H1 (cell line): ENCODE data around the gene IL32. TPM values are rescaled to one million over a fixed set of nuclear protein-coding genes. Genes with fewer than 3 reads are reported as not detected.

Source experiments
- CTCF ChIA-PET: fragments of 300-600 bp; sonication (Branson Sonifier 250); formaldehyde crosslinking; loops from one replicate; lab custom pipeline; 2021; ENCODE audit not compliant: partially characterized antibody; lab: Charles Lee
- POLR2A ChIA-PET: fragments of 300-600 bp; sonication (Branson Sonifier 250); formaldehyde crosslinking; loops from one replicate; lab custom pipeline; 2021; ENCODE audit warnings: inconsistent platforms; ENCODE audit not compliant: partially characterized antibody; lab: Charles Lee
- DNase-seq, 2 experiments: peaks; one replicate each; pipeline versions ENCODE4 v3.0.0 to v3.0.0-alpha.2; 2010 to 2022; ENCODE audit warnings: low spot score in 2 of 2, low read depth in 1 of 2, mixed read lengths in 1 of 2
- FAIRE-seq: peaks from 2 replicates; lab custom pipeline; 2011; peaks lifted over from hg19 to GRCh38; lab: Jason Lieb, UNC
- H2AFZ ChIP-seq: 2 replicates; pipeline ENCODE4 v1.8.1; 2012; ENCODE audit warnings: low read length, inconsistent platforms
- H2AK5ac ChIP-seq: 2 replicates; pipeline ENCODE4 v1.6.1; 2013; ENCODE audit warnings: low read depth, low read length
- H2BK120ac ChIP-seq: replicated peaks from 2 replicates; pipeline ENCODE3; 2013; ENCODE audit warnings: low read depth, low read length, inconsistent platforms
- H2BK12ac ChIP-seq: 2 replicates; pipeline ENCODE4 v1.6.1; 2013; ENCODE audit warnings: low read depth, low read length
- H2BK15ac ChIP-seq: 2 replicates; pipeline ENCODE4 v1.6.1; 2013; ENCODE audit warnings: low read length
- H2BK20ac ChIP-seq: 2 replicates; pipeline ENCODE4 v1.6.1; 2013; ENCODE audit warnings: low read length
- H2BK5ac ChIP-seq: 2 replicates; pipeline ENCODE4 v1.6.1; 2013; ENCODE audit warnings: low read depth, low read length
- H3K14ac ChIP-seq: 2 replicates; pipeline ENCODE4 v1.6.1; 2013; ENCODE audit warnings: inconsistent platforms; ENCODE audit not compliant: insufficient read length
- H3K18ac ChIP-seq: 2 replicates; pipeline ENCODE4 v1.6.1; 2013; ENCODE audit warnings: low read length; ENCODE audit errors: extremely low read depth
- H3K23ac ChIP-seq: 2 replicates; pipeline ENCODE4 v1.6.1; 2013; ENCODE audit warnings: inconsistent platforms; ENCODE audit not compliant: insufficient read length
- H3K23me2 ChIP-seq: 2 replicates; pipeline ENCODE4 v1.6.1; 2013; ENCODE audit warnings: low read depth, low read length
- H3K27ac ChIP-seq: 2 replicates; pipeline ENCODE4 v1.6.1; 2011; ENCODE audit warnings: low read depth, low read length, inconsistent platforms
- H3K27me3 ChIP-seq, 4 experiments: replicated peaks in 1 of 4; 1 replicate in 1 of 4; 2 replicates in 3 of 4; pipeline versions ENCODE4 v1.6.1 to v1.8.1; 2011 to 2013; ENCODE audit warnings: low read length in 3 of 4, mild to moderate bottlenecking in 3 of 4, inconsistent platforms in 2 of 4, mixed read lengths in 2 of 4, moderate library complexity in 1 of 4; ENCODE audit not compliant: control insufficient read depth in 3 of 4, insufficient read depth in 3 of 4; ENCODE audit errors: extremely low read depth in 1 of 4
- H3K36me3 ChIP-seq, 4 experiments: 2 replicates each; pipeline versions ENCODE4 v1.6.1 to v1.8.1; 2011 to 2013; ENCODE audit warnings: mild to moderate bottlenecking in 4 of 4, low read length in 3 of 4, moderate library complexity in 2 of 4, control low read depth in 1 of 4, inconsistent platforms in 1 of 4; ENCODE audit not compliant: insufficient read depth in 4 of 4, control insufficient read depth in 2 of 4
- H3K4ac ChIP-seq: replicated peaks from 2 replicates; pipeline ENCODE3; 2013; ENCODE audit warnings: low read length, low read depth, mixed read lengths, inconsistent platforms; ENCODE audit not compliant: insufficient read length
- H3K4me1 ChIP-seq, 4 experiments: replicated peaks in 1 of 4; 1 replicate in 1 of 4; 2 replicates in 3 of 4; pipeline versions ENCODE4 v1.6.1 to v1.8.1; 2011 to 2013; ENCODE audit warnings: low read length in 3 of 4, inconsistent platforms in 2 of 4, mixed read lengths in 1 of 4; ENCODE audit not compliant: insufficient read depth in 4 of 4, control insufficient read depth in 3 of 4
- H3K4me2 ChIP-seq, 2 experiments: 2 replicates each; pipeline versions ENCODE4 v1.6.1 to v1.8.1; 2011 to 2013; ENCODE audit warnings: low read depth in 2 of 2, low read length in 2 of 2, control low read depth in 1 of 2, inconsistent platforms in 1 of 2, mild to moderate bottlenecking in 1 of 2; ENCODE audit not compliant: insufficient read depth in 1 of 2
- H3K4me3 ChIP-seq, 4 experiments: fragments of 200-600, 300-600 bp in 1 of 4; sonication (generic), shearing (Covaris generic), sonication (Bioruptor Twin) in 1 of 4; 2 replicates each; pipeline versions ENCODE4 v1.5.1 to v1.8.1; 2011 to 2016; ENCODE audit warnings: low read length in 4 of 4, low read depth in 3 of 4, control low read depth in 2 of 4, inconsistent platforms in 2 of 4, mild to moderate bottlenecking in 2 of 4, mixed read lengths in 1 of 4, moderate library complexity in 1 of 4; ENCODE audit not compliant: insufficient read depth in 2 of 4; ENCODE audit errors: extremely low read depth in 1 of 4
- H3K56ac ChIP-seq: replicated peaks from 2 replicates; pipeline ENCODE3; 2013; ENCODE audit warnings: low read depth, mild to moderate bottlenecking, mixed read lengths, low read length, inconsistent platforms; ENCODE audit not compliant: insufficient read length
- H3K79me1 ChIP-seq: 2 replicates; pipeline ENCODE4 v1.6.1; 2013; ENCODE audit warnings: low read depth, low read length, control low read depth
- H3K79me2 ChIP-seq, 2 experiments: 2 replicates each; pipeline versions ENCODE4 v1.6.1 to v1.8.1; 2012 to 2013; ENCODE audit warnings: low read length in 2 of 2, mild to moderate bottlenecking in 2 of 2, inconsistent platforms in 1 of 2; ENCODE audit not compliant: insufficient read depth in 2 of 2, control insufficient read depth in 1 of 2
- H3K9ac ChIP-seq, 4 experiments: replicated peaks in 1 of 4; 1 replicate in 1 of 4; 2 replicates in 3 of 4; pipeline versions ENCODE4 v1.6.1 to v1.8.1; 2011 to 2013; ENCODE audit warnings: low read depth in 3 of 4, low read length in 3 of 4, control low read depth in 2 of 4, mild to moderate bottlenecking in 2 of 4, moderate library complexity in 2 of 4, inconsistent platforms in 1 of 4; ENCODE audit errors: extremely low read depth in 1 of 4
- H3K9me3 ChIP-seq, 2 experiments: 2 replicates each; pipeline versions ENCODE4 v1.6.1 to v1.8.1; 2012 to 2013; ENCODE audit warnings: mild to moderate bottlenecking in 2 of 2, moderate library complexity in 2 of 2, control low read depth in 1 of 2, inconsistent platforms in 1 of 2, low read depth in 1 of 2, low read length in 1 of 2, mixed read lengths in 1 of 2; ENCODE audit not compliant: insufficient read depth in 2 of 2
- H4K20me1 ChIP-seq, 2 experiments: replicated peaks in 1 of 2; 2 replicates each; pipeline versions ENCODE3 to v1.8.1; 2011 to 2013; ENCODE audit warnings: inconsistent platforms in 2 of 2, low read length in 2 of 2, mild to moderate bottlenecking in 1 of 2; ENCODE audit not compliant: insufficient read depth in 2 of 2, control insufficient read depth in 1 of 2
- H4K5ac ChIP-seq: 2 replicates; pipeline ENCODE4 v1.6.1; 2013; ENCODE audit warnings: low read length, low read depth, mixed read lengths, inconsistent platforms; ENCODE audit not compliant: insufficient read length
- H4K8ac ChIP-seq: 2 replicates; pipeline ENCODE4 v1.8.0; 2013; ENCODE audit warnings: mild to moderate bottlenecking, moderate library complexity, low read length, inconsistent platforms; ENCODE audit not compliant: insufficient read depth; ENCODE audit errors: extremely low read depth
- H4K91ac ChIP-seq: replicated peaks from 2 replicates; pipeline ENCODE3; 2013; ENCODE audit warnings: low read length, mixed read lengths, inconsistent platforms; ENCODE audit not compliant: insufficient read length
- RBBP5 ChIP-seq: IDR thresholded peaks from 2 replicates; pipeline ENCODE4 v1.7.1; 2012; ENCODE audit warnings: low read depth, mild to moderate bottlenecking, inconsistent platforms, low read length, moderate library complexity, borderline replicate concordance
- SP2 ChIP-seq: IDR thresholded peaks from 2 replicates; pipeline ENCODE4 v1.6.1; 2012; ENCODE audit warnings: mild to moderate bottlenecking, low read length, inconsistent platforms
- WGBS, 2 experiments: shearing (Covaris generic) in 1 of 2; methylation state at CpG; one replicate each; pipeline versions ENCODE4 v1.1.6 to v1.1.7; 2013 to 2015; ENCODE audit warnings: low lambda C conversion rate in 2 of 2, mixed read lengths in 2 of 2, inconsistent platforms in 1 of 2, low coverage in 1 of 2, missing lambda C conversion rate in 1 of 2; ENCODE audit not compliant: insufficient replicate concordance in 2 of 2, insufficient coverage in 1 of 2, insufficient read length in 1 of 2; ENCODE audit errors: extremely low coverage in 1 of 2, missing lambda C conversion rate in 1 of 2; 5-methylcytosine and 5-hydroxymethylcytosine counted together
- polyA plus RNA-seq, 7 experiments: library from polyadenylated mRNA; depleted of rRNA in 3 of 7; stranded (reverse) in 5 of 7; unstranded in 2 of 7; fragments of >200 nt in 5 of 7; fragments of 200-250 nt in 2 of 7; gene quantifications; 1 replicate in 5 of 7; 2 replicates in 1 of 7; 4 replicates in 1 of 7; pipeline versions ENCODE4 v1.2.1 to v1.2.3, GENCODE V29; 2011 to 2013; ENCODE audit warnings: missing spikeins in 2 of 7, mixed read lengths in 2 of 7
- total RNA-seq: library from RNA; stranded (reverse); fragmentation: NEBNext Ultra II Directional; extraction: Animal tissue kit (Norgen Biotek cat#: 25700); gene quantifications from 2 replicates; pipeline ENCODE4 v1.2.1, GENCODE V29; 2021

IL32 gene
- total and polyA plus RNA-seq, 2 of the 8 experiments (the other 6 are each of a cell fraction or from before 2014, with no cell fraction given) = 2.7 to 5.0 TPM

GRCh38 chr16:3088925-3089716 is 23.7 kb downstream of the IL32 start:
- DNase-seq = no peak
- POLR2A ChIA-PET = interaction anchor here (0.8 to 8.3 kb wide), 17 partner anchors 9 to 61 kb away, joined by 3 to 137 read pairs (median 12); partner anchors contain the start of genes IL32 and ZSCAN10

More at GRCh38 chr16:3088925-3089716, 23.7 kb downstream of the IL32 start:
- H3K14ac ChIP-seq = no peak overlapping the region
- no peak overlapping the region for H2AFZ ChIP-seq
- H4K20me1 ChIP-seq = peaks cover 13 to 24% of the 10 kb centered on the region in 2 experiments
- H3K4me1 ChIP-seq = peaks cover 0 to 6% (median 5%) of the 10 kb centered on the region in 4 experiments; a peak in 6 of 7 replicates
- no peak overlapping the region for H4K5ac ChIP-seq
- H3K9ac ChIP-seq = no peak overlapping the region
- peaks cover 0 to 27% of the 10 kb centered on the region in 2 experiments; a peak in 2 of 4 replicates for H3K79me2 ChIP-seq
- H3K23ac ChIP-seq = no peak overlapping the region
- no peak overlapping the region for H2AK5ac ChIP-seq
- H2BK5ac ChIP-seq = no peak overlapping the region
- H2BK15ac ChIP-seq = no peak overlapping the region
- CTCF ChIA-PET = interaction anchor here (0.7 to 36.8 kb wide), 9 partner anchors 9 to 60 kb away, joined by 3 to 619 read pairs (median 11); partner anchors contain the start of genes ZNF205 and ZNF213
- no peak for TF ChIP-seq RBBP5
- no peak for TF ChIP-seq SP2
- no peak for FAIRE-seq
- H3K4ac ChIP-seq = no peak overlapping the region
- H3K27me3 ChIP-seq = no peaks in the 10 kb centered on the region
- H3K27ac ChIP-seq = no peak overlapping the region
- 97% methylated on average over 49 of the region's 71 CpGs; no CpG with 5 or more reads in 1 of the 2 experiments for WGBS, 2 experiments
- H3K23me2 ChIP-seq = no peaks in the 10 kb centered on the region
- no peak overlapping the region for H2BK120ac ChIP-seq
- H2BK12ac ChIP-seq = no peak overlapping the region
- H3K36me3 ChIP-seq = peaks cover 28 to 46% (median 39%) of the 10 kb centered on the region in 4 experiments
- no peak overlapping the region for H4K91ac ChIP-seq
- no peak overlapping the region for H4K8ac ChIP-seq
- no peak overlapping the region for H2BK20ac ChIP-seq
- no peak overlapping the region for H3K4me2 ChIP-seq
- H3K56ac ChIP-seq = no peak overlapping the region
- H3K9me3 ChIP-seq = no peaks in the 10 kb centered on the region
- no peak overlapping the region for H3K4me3 ChIP-seq
- H3K18ac ChIP-seq = no peak overlapping the region
- peaks cover 3% of the 10 kb centered on the region for H3K79me1 ChIP-seq
